SKM-1 treated with dmso at 0.1 percent for 144 hours (cell line): ENCODE results near the gene VPS8.

Experiments
- DNase-seq: peaks from one replicate; lab custom pipeline; 2025; ENCODE audit not compliant: unreplicated experiment; lab: John Stamatoyannopoulos, UW

The VPS8 gene

DNA sequence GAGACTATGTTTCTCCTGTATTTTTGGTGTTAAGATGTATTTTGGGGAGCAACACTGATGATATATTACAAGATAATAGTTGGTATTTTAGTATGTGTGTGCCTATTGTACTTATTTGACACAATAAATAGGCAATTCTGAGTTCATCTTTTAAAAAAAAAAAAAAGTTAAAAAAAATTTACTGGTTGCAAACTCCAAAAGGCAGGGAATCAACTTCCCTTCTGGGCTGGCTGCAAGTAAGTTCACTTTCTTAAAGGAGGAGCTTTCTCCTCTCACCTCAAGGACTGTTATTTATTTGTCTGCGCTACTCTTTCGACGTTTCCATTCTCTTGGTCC, 335 bp upstream of the VPS8 start:
- DNase-seq, result no peak

DNA sequence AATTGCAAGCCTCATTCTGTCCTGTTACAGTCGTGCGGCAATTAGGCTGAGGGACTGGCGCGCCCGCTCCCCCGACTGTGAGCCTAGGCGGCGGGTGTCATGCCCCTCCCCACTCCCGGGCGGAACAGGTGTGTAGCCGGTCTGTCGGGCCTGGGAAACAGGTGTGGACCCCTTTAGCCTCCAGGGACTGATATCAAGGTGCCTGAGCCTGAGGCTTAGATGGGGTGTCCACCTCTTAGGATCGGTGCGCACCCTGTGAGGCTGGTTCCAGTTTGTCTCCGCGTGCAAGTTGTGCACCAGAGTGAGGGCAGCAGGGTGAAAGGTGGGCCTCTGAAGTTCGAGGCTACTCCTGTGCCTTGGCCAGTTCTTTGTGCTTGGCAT, 686 bp downstream of the VPS8 start:
- no peak for DNase-seq

DNA sequence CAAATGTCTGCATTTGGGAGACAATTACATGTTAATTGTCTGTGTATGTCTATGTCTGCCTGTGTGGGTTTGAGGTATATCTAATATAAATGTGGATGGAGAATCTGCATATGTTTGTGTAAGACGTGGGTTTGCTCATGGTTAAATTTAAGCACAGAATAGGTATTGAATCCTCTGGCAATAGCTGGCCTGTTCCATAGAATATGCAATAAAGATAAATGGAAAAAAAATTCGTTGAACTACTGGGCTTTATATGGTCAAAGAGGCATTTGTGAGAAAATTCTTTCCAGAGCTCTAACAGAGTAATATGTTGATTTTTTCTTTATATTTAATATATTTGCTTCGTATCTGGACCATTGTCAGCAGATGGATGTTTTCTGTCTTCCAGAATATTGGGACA, 1.4 kb downstream of the VPS8 start:
- no peak for DNase-seq

DNA sequence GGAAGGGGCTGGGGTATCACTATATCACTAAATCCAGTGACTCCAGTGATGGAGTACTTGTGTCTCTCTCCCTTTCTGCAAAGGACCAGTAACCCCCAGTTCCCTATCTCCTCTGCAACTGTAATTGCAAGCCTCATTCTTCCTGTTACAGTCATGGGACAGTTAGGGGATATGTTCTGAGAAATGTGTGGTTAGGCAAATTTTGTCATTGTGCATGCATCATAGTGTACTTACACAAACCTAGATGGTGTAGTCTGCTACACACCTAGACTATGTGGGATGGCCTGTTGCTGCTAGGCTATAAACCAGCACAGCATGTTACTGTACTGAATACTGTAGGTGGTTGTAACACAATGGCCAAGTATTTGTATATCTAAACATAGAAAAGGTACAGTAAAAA, 2.2 kb downstream of the VPS8 start:
- DNase-seq, result no peak

DNA sequence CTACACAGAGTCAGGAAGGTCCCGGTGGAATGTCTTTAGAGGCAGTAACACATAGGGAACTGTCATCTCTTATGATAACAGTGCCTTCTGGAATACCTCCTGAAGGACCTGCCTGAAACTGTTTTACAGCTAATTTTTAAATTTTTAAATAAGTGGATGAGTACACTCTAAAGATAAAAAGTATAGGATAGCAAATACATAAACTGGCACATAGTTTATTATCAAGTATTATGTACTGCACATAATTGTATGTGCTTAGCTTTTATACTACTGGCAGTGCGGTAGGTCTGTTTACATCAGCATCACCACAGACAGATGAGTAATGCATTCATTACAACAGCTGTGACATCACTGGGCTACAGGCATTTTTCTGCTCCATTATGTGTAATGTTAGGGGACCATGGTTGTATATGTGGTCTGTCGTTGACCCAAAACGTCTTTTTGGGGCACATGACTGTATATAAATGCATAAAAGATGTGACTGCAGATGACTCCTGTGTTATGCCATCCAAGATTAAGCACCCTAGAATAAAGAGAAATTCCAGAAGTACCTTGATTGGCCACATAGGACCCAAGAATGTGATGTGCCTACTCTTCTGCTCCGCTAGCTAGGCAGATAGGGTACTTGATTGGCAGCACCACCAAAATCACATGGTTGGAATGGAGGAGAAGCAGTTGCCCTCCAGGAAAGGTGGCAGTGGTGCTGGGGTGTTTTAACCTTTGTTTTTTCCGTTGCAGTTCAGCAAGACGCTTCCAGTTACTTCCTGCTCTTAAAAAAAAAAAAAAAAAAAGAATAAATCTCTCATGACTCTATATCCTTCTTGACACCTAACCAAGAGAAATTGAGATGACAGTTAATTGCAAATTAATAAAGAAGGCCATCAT, 3.3 kb downstream of the VPS8 start:
- no peak for DNase-seq

DNA sequence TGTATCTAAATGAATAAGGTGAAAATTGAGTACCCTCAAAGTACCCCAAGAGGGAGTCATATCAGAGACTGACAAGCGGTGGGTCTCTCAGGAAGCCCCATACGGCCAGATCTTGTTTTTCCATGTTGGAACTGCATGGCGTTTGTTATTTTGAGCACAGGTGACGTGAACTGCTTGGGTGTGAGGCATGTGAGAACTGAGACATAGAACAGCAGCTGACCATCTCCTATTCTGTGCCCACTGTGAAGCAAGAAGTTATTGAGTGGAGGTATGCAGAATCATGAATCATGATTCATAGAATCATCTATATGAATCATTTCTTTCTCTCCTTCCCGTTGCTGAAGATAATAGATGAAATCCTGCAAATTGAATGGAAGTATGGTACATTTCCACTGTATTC, 4.6 kb downstream of the VPS8 start:
- no peak for DNase-seq

DNA sequence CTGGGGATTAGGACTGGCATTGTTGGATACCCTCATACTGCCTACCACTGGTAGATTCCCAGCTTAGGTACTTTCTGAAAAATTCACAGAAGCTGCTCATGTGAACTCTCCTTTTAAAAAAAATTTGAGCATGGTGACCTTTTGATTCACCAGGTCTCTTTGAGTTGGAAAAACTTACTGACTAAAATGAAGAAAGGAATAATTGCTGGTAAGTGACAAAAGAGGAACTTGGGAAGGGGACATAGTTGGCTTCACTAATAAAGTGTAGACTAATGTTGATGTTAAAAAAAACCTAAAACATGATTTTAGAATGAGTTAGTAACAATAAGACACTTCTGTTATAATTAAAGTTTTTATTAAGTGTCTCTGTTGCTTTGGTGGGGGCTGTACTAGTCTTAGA, 8.6 kb downstream of the VPS8 start:
- no peak for DNase-seq

DNA sequence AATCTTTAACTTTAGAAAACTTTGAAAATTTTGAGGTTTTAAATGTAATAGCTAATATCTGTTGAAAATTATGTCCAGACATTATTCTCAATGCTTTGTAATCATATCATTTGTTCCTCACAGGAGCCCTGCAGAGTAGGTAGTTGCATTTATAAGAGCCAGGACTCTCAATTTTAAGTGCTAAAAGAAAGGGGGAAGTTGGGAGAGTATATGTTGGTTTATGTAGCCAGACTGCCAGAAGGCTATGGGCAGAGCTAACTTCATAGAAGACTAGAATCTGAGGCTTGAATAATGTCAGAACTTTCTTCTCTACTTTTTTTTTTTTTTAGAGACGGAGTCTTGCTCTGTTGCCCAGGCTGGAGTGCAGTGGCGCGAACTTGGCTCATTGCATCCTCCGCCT, 9.1 kb downstream of the VPS8 start:
- DNase-seq, result peak; percentile 9

DNA sequence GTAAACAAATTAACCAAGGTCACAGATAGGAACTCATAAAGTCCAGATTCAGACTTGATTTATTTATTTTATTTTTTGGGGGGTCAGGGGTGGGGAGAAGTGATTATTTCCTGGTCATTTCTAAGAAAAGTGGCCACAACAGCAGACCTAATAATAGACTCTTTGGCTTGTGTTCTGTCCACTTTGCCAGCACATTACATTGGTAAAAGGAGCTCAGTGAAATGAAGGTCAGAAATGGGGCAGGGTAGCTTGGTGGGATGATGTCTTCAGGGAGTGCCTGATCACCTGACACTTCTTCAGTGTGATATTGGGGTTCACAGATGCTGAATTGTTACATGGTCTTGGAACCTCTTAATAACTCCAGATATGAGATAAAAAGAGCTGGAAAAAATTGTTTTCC, 10.1 kb downstream of the VPS8 start:
- no peak for DNase-seq

DNA sequence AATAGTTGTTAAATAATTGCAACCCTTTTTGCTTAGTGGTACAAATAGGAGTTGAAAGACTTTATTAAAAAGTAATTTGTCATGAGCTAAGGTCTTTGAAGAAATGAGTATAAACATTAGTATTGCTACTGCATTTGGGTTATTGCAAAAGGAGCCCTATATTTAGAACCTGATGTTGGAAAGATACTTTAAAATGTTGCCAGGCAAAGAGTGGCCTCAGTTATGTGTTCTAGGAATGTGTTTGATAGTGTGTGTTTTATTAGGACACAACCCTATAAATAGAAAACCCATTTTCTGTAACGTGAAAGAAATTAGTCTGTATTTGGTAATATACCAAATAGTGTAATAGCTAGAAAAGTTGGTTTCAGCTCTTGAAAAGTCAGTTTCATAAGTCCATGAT, 10.7 kb downstream of the VPS8 start:
- DNase-seq, result no peak

DNA sequence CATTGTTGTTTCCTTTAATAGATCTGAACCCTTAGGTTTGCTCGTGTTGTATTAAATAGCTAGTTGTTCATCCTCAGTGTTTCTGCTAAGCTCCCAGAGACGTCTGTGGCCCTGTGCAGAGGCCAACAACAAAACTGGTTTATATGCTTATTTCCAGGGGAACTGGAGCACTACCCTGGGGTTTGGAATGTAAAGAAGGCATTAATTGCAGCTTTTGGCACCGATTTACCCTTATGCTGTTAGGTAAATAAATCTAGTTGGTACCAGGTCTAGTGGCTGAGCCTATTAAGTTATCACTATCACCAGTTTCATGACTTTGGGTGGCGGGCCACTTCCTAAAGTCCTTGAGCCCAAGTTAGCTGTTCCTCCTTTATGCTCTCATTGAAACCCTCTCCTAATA, 12.0 kb downstream of the VPS8 start:
- no peak for DNase-seq

DNA sequence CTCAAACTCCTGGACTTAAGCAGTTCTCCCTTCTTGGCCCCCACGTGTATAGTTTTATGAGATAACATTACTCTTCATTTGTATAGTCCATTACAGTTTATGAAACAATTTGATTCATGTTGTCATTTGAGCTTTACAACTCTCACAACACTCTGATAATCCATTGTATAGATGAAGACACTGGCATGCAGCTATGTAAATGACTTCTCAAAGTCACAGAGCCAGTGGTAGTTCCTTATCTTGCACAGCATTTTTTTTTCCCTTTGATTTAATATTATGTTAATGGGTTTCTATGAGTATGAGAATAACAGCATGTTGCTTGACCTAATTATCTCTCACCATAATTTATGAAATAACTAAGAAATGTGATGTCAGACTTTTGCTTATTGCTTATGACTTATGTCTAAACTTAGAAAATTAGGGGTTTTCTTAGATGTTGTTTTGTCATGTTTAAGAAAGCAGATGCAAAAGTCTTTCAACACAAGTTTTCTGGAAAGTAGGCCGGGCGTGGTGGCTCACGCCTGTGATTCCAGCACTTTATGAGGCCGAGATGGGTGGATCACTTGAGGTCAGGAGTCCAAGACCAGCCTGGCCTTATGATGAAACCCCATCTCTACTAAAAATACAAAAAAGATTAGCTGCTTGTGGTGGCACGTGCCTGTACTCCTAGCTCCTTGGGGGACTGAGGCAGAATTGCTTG, 13.3 kb downstream of the VPS8 start:
- DNase-seq, result no peak

DNA sequence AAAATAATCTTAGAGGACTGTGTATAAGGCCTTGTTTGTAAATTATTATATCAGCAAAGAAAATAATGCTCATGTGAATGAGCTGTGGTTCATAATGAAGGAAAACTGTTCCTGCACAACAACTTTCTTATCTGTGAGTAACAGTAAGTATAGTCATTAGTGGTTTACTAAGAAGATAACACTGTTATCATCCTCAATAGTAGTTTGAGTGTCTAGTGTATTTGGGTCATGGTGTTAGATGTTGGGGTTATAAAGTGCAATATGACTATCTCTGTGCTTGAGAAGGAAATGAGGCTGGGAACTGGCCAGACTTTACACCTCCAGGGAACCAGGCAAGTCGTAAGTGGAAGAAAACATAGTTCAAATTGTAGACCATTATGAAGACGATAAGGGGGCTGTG, 15.6 kb downstream of the VPS8 start:
- DNase-seq, result no peak

DNA sequence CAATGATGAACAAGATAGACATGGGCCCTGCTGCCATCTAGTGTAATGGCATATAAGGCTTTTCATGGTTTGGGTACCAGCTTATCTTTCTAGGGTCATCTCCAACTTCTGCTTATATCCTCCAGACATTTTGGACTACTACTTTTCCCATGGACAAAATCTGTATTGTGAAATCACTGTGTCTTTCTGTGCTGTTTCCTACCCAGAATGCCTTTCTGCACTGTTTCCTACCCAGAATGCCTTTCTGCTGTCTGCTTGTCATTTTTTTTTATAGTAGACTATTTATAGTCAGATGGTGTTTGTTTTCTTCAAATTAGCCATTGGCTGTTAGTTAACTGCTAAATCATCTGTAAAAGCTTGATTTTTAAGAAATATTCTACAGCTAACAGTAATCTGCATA, 20.1 kb downstream of the VPS8 start:
- no peak for DNase-seq

DNA sequence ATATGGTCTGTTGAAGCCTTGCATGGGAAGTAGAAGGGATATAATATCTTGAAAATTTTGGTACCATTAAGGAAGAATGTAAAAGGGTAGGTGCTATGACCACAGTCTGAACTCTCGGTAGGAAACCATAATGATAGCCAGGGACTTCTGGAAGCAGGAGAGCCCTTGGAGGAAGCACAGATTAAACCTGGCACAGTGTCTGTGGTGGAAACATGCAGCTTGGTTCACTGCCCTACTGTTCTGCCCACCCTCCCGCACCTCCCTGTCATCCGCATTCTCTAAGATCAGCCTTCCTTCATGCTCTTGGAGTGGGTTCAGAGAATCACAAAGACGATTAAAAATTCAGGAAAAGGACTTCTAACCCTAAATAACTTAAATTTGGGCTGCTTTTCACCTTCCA, 20.9 kb downstream of the VPS8 start:
- DNase-seq, result no peak

DNA sequence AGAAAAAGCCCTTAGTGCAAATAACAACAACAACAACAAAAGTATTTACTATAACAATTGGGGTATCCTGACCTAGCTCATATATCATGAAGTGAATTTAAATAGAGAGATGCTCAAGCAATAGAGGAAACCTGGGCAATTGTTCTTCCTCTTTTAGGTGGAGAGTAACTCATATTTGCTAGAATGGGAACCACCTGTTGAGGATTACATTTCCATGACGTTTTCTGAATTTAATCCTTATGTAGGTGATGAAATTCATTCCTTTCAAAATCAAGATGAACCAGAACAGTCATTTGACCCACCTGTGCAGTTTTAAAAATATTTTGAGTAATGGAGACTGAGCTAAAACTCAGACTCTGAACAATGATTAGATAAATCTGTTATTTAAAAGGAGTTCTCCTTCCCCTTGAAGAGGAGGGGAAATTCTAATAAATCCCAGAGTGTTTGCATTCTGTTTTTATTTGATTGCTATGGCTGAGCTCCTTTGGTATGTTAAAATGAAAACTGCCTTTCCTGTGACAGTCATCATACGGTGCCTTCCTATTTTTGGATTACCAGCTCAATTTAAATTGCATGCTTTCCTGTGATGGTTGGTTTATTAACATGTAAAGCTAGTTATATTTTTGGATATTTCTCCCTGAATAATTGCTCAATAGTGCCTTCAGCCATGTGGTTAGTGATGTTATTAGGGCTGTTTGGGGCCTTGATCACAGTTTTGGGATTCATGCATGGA, 24.3 kb downstream of the VPS8 start:
- DNase-seq, result no peak

DNA sequence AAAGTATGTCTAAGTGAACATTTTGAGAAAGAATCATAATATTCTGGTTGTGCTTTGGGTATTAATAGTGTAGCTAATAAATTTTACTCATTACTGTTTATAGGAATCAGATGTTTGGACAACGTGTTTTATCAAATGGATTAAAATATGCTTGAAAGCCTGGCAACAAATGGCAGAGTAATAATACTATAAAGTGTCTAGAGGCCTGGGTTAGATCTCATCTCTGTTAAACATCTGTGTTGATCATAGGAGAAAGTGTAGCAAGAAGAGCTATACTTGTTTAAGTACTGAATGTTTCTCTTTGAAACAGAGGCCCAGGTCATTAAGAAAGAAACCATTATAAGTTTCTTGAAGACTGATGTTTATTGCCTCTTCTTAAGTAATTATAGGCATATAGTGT, 30.5 kb downstream of the VPS8 start:
- DNase-seq, result no peak

DNA sequence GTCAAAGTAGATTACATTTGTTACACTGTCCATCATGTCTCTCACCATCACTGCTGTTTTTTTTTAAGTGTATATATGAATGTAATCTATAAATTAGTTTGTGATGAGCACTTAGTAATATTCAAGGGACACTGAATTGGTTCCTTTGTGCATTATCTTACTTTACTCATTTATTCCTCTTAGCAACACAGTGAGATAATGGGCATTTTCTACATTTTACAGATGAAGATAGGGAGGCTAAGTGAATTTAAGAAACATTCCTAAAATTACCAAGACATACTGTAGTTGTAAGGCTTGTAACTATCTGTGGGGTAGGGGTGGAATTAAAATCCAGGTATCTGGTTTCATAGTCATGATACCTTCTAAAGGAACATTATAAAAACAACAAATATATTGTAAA, 33.9 kb downstream of the VPS8 start:
- no peak for DNase-seq

DNA sequence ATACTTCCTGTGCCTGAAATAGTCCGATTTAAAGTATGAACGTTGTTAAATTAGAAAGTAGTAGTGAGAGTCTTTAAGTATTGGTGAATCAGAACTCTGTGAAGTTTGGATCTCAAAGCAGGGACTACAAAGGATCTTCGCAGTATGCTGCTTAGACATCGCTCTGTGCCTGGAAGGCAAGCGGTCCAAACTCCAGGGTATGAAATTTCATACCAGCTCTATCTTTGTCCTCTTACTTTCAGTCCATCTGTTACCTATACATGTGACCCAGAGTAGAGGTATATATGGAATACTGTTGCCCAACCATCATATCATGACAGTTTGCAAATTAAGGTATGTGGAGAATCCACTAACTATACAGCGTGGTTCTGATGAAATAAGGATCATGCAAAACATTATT, 34.5 kb downstream of the VPS8 start:
- DNase-seq, result no peak

DNA sequence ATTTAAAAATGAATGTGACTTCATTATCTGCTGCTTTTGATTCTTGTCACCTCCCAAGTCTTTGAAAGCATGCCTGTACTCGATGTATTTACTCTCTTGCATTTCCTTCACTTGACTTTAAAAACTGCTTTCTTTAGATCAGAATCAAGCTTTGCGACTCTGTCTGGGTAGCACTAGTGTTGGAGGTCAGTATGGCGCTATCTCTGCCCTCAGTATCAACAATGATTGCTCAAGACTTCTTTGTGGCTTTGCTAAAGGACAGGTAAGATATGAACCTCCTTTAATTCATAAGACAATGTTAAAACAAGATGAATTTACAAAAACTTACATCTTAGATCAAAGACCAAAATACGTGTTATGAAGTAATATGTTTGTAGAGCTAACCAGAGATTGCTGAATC, 37.0 kb downstream of the VPS8 start:
- DNase-seq, result no peak

DNA sequence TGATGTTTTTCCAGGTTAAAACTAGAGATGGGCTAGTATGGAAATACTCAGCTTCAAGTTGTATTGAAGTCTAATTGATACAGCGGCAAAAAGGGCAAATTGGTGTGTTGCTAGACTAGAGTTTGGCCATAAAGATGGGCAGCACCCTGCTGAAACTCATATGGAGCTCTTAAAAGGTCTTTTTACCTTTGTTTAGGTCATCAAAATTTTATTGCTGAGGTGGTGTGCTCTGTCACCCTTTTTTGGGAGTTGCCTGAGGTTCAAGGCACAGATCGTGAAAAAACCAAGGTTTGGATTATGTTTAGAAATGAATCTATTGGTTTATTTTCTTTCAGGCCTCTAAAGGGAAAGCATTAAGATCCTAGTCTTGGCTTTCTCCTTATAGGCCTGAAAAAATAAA, 38.2 kb downstream of the VPS8 start:
- DNase-seq, result no peak

DNA sequence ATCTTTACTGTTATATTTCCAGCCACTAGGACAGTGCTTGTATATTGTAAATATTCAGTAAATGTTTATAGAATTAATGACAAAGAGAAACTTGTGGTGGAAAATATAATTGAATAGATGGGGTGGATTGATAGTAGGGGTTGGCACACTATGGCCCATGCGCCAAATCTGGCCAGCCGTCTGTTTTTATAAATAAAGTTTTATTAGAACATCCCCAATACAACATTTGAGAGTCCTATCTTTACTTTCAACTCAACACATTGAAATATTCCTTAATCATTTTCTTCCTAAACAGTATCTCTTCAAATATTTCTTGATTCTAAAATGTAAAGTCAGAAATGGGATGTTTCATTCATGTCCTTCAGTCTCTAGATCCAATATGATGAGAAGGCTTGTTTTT, 45.1 kb downstream of the VPS8 start:
- no peak for DNase-seq
